H1 (cell line): ENCODE measurements around the gene SLC5A7. TPM values are rescaled to one million over a fixed set of nuclear protein-coding genes. Genes with fewer than 3 reads are reported as not detected.

Experiments
- CTCF ChIA-PET: fragments of 300-600 bp; sonication (Branson Sonifier 250); formaldehyde crosslinking; loops from one replicate; lab custom pipeline; 2021; ENCODE audit not compliant: partially characterized antibody; lab: Charles Lee
- POLR2A ChIA-PET: fragments of 300-600 bp; sonication (Branson Sonifier 250); formaldehyde crosslinking; loops from one replicate; lab custom pipeline; 2021; ENCODE audit warnings: inconsistent platforms; ENCODE audit not compliant: partially characterized antibody; lab: Charles Lee
- DNase-seq, 2 experiments: peaks; one replicate each; pipeline versions ENCODE4 v3.0.0 to v3.0.0-alpha.2; 2010 to 2022; ENCODE audit warnings: low spot score in 2 of 2, low read depth in 1 of 2, mixed read lengths in 1 of 2
- FAIRE-seq: peaks from 2 replicates; lab custom pipeline; 2011; peaks lifted over from hg19 to GRCh38; lab: Jason Lieb, UNC
- H2AFZ ChIP-seq: 2 replicates; pipeline ENCODE4 v1.8.1; 2012; ENCODE audit warnings: low read length, inconsistent platforms
- H2AK5ac ChIP-seq: 2 replicates; pipeline ENCODE4 v1.6.1; 2013; ENCODE audit warnings: low read depth, low read length
- H2BK120ac ChIP-seq: replicated peaks from 2 replicates; pipeline ENCODE3; 2013; ENCODE audit warnings: low read depth, low read length, inconsistent platforms
- H2BK12ac ChIP-seq: 2 replicates; pipeline ENCODE4 v1.6.1; 2013; ENCODE audit warnings: low read depth, low read length
- H2BK15ac ChIP-seq: 2 replicates; pipeline ENCODE4 v1.6.1; 2013; ENCODE audit warnings: low read length
- H2BK20ac ChIP-seq: 2 replicates; pipeline ENCODE4 v1.6.1; 2013; ENCODE audit warnings: low read length
- H2BK5ac ChIP-seq: 2 replicates; pipeline ENCODE4 v1.6.1; 2013; ENCODE audit warnings: low read depth, low read length
- H3K14ac ChIP-seq: 2 replicates; pipeline ENCODE4 v1.6.1; 2013; ENCODE audit warnings: inconsistent platforms; ENCODE audit not compliant: insufficient read length
- H3K18ac ChIP-seq: 2 replicates; pipeline ENCODE4 v1.6.1; 2013; ENCODE audit warnings: low read length; ENCODE audit errors: extremely low read depth
- H3K23ac ChIP-seq: 2 replicates; pipeline ENCODE4 v1.6.1; 2013; ENCODE audit warnings: inconsistent platforms; ENCODE audit not compliant: insufficient read length
- H3K23me2 ChIP-seq: 2 replicates; pipeline ENCODE4 v1.6.1; 2013; ENCODE audit warnings: low read depth, low read length
- H3K27ac ChIP-seq: 2 replicates; pipeline ENCODE4 v1.6.1; 2011; ENCODE audit warnings: low read depth, low read length, inconsistent platforms
- H3K27me3 ChIP-seq, 4 experiments: replicated peaks in 1 of 4; 1 replicate in 1 of 4; 2 replicates in 3 of 4; pipeline versions ENCODE4 v1.6.1 to v1.8.1; 2011 to 2013; ENCODE audit warnings: low read length in 3 of 4, mild to moderate bottlenecking in 3 of 4, inconsistent platforms in 2 of 4, mixed read lengths in 2 of 4, moderate library complexity in 1 of 4; ENCODE audit not compliant: control insufficient read depth in 3 of 4, insufficient read depth in 3 of 4; ENCODE audit errors: extremely low read depth in 1 of 4
- H3K36me3 ChIP-seq, 4 experiments: 2 replicates each; pipeline versions ENCODE4 v1.6.1 to v1.8.1; 2011 to 2013; ENCODE audit warnings: mild to moderate bottlenecking in 4 of 4, low read length in 3 of 4, moderate library complexity in 2 of 4, control low read depth in 1 of 4, inconsistent platforms in 1 of 4; ENCODE audit not compliant: insufficient read depth in 4 of 4, control insufficient read depth in 2 of 4
- H3K4ac ChIP-seq: replicated peaks from 2 replicates; pipeline ENCODE3; 2013; ENCODE audit warnings: low read length, low read depth, mixed read lengths, inconsistent platforms; ENCODE audit not compliant: insufficient read length
- H3K4me1 ChIP-seq, 4 experiments: replicated peaks in 1 of 4; 1 replicate in 1 of 4; 2 replicates in 3 of 4; pipeline versions ENCODE4 v1.6.1 to v1.8.1; 2011 to 2013; ENCODE audit warnings: low read length in 3 of 4, inconsistent platforms in 2 of 4, mixed read lengths in 1 of 4; ENCODE audit not compliant: insufficient read depth in 4 of 4, control insufficient read depth in 3 of 4
- H3K4me2 ChIP-seq, 2 experiments: 2 replicates each; pipeline versions ENCODE4 v1.6.1 to v1.8.1; 2011 to 2013; ENCODE audit warnings: low read depth in 2 of 2, low read length in 2 of 2, control low read depth in 1 of 2, inconsistent platforms in 1 of 2, mild to moderate bottlenecking in 1 of 2; ENCODE audit not compliant: insufficient read depth in 1 of 2
- H3K4me3 ChIP-seq, 4 experiments: fragments of 200-600, 300-600 bp in 1 of 4; sonication (generic), shearing (Covaris generic), sonication (Bioruptor Twin) in 1 of 4; 2 replicates each; pipeline versions ENCODE4 v1.5.1 to v1.8.1; 2011 to 2016; ENCODE audit warnings: low read length in 4 of 4, low read depth in 3 of 4, control low read depth in 2 of 4, inconsistent platforms in 2 of 4, mild to moderate bottlenecking in 2 of 4, mixed read lengths in 1 of 4, moderate library complexity in 1 of 4; ENCODE audit not compliant: insufficient read depth in 2 of 4; ENCODE audit errors: extremely low read depth in 1 of 4
- H3K56ac ChIP-seq: replicated peaks from 2 replicates; pipeline ENCODE3; 2013; ENCODE audit warnings: low read depth, mild to moderate bottlenecking, mixed read lengths, low read length, inconsistent platforms; ENCODE audit not compliant: insufficient read length
- H3K79me1 ChIP-seq: 2 replicates; pipeline ENCODE4 v1.6.1; 2013; ENCODE audit warnings: low read depth, low read length, control low read depth
- H3K79me2 ChIP-seq, 2 experiments: 2 replicates each; pipeline versions ENCODE4 v1.6.1 to v1.8.1; 2012 to 2013; ENCODE audit warnings: low read length in 2 of 2, mild to moderate bottlenecking in 2 of 2, inconsistent platforms in 1 of 2; ENCODE audit not compliant: insufficient read depth in 2 of 2, control insufficient read depth in 1 of 2
- H3K9ac ChIP-seq, 4 experiments: replicated peaks in 1 of 4; 1 replicate in 1 of 4; 2 replicates in 3 of 4; pipeline versions ENCODE4 v1.6.1 to v1.8.1; 2011 to 2013; ENCODE audit warnings: low read depth in 3 of 4, low read length in 3 of 4, control low read depth in 2 of 4, mild to moderate bottlenecking in 2 of 4, moderate library complexity in 2 of 4, inconsistent platforms in 1 of 4; ENCODE audit errors: extremely low read depth in 1 of 4
- H3K9me3 ChIP-seq, 2 experiments: 2 replicates each; pipeline versions ENCODE4 v1.6.1 to v1.8.1; 2012 to 2013; ENCODE audit warnings: mild to moderate bottlenecking in 2 of 2, moderate library complexity in 2 of 2, control low read depth in 1 of 2, inconsistent platforms in 1 of 2, low read depth in 1 of 2, low read length in 1 of 2, mixed read lengths in 1 of 2; ENCODE audit not compliant: insufficient read depth in 2 of 2
- H4K20me1 ChIP-seq, 2 experiments: replicated peaks in 1 of 2; 2 replicates each; pipeline versions ENCODE3 to v1.8.1; 2011 to 2013; ENCODE audit warnings: inconsistent platforms in 2 of 2, low read length in 2 of 2, mild to moderate bottlenecking in 1 of 2; ENCODE audit not compliant: insufficient read depth in 2 of 2, control insufficient read depth in 1 of 2
- H4K5ac ChIP-seq: 2 replicates; pipeline ENCODE4 v1.6.1; 2013; ENCODE audit warnings: low read length, low read depth, mixed read lengths, inconsistent platforms; ENCODE audit not compliant: insufficient read length
- H4K8ac ChIP-seq: 2 replicates; pipeline ENCODE4 v1.8.0; 2013; ENCODE audit warnings: mild to moderate bottlenecking, moderate library complexity, low read length, inconsistent platforms; ENCODE audit not compliant: insufficient read depth; ENCODE audit errors: extremely low read depth
- H4K91ac ChIP-seq: replicated peaks from 2 replicates; pipeline ENCODE3; 2013; ENCODE audit warnings: low read length, mixed read lengths, inconsistent platforms; ENCODE audit not compliant: insufficient read length
- HDAC6 ChIP-seq: IDR thresholded peaks from one replicate; pipeline ENCODE4 v1.7.1; 2012; ENCODE audit warnings: low read depth, mild to moderate bottlenecking, inconsistent platforms, low read length, moderate library complexity
- KDM1A ChIP-seq: fragments of 200-600, 300-600 bp; sonication (generic); IDR thresholded peaks from 2 replicates; pipeline ENCODE4 v1.7.1; 2016; ENCODE audit warnings: mild to moderate bottlenecking, low read length, borderline replicate concordance
- PHF8 ChIP-seq: fragments of 200-600 bp; sonication (generic); conservative IDR thresholded peaks from 2 replicates; pipeline ENCODE4 v1.7.1; 2012; ENCODE audit warnings: low read depth, mild to moderate bottlenecking, inconsistent platforms, low read length, moderate library complexity
- SP2 ChIP-seq: IDR thresholded peaks from 2 replicates; pipeline ENCODE4 v1.6.1; 2012; ENCODE audit warnings: mild to moderate bottlenecking, low read length, inconsistent platforms
- TAF1 ChIP-seq: IDR thresholded peaks from 2 replicates; pipeline ENCODE4 v1.6.1; 2011; ENCODE audit warnings: mild to moderate bottlenecking, low read depth, low read length
- TEAD4 ChIP-seq: IDR thresholded peaks from 2 replicates; pipeline ENCODE4 v1.6.1; 2012; ENCODE audit warnings: low read depth, low read length, inconsistent platforms, mixed read lengths
- YY1 ChIP-seq: IDR thresholded peaks from 2 replicates; pipeline ENCODE4 v1.6.1; 2011; ENCODE audit warnings: low read depth, mild to moderate bottlenecking, low read length
- polyA plus RNA-seq, 7 experiments: library from polyadenylated mRNA; depleted of rRNA in 3 of 7; stranded (reverse) in 5 of 7; unstranded in 2 of 7; fragments of >200 nt in 5 of 7; fragments of 200-250 nt in 2 of 7; gene quantifications; 1 replicate in 5 of 7; 2 replicates in 1 of 7; 4 replicates in 1 of 7; pipeline versions ENCODE4 v1.2.1 to v1.2.3, GENCODE V29; 2011 to 2013; ENCODE audit warnings: missing spikeins in 2 of 7, mixed read lengths in 2 of 7
- total RNA-seq: library from RNA; stranded (reverse); fragmentation: NEBNext Ultra II Directional; extraction: Animal tissue kit (Norgen Biotek cat#: 25700); gene quantifications from 2 replicates; pipeline ENCODE4 v1.2.1, GENCODE V29; 2021
- TF ChIP-seq, protein P1 (sequence below): IDR thresholded peaks from 2 replicates; pipeline ENCODE4 v1.6.1; 2012; ENCODE audit warnings: inconsistent platforms

The SLC5A7 gene
- total and polyA plus RNA-seq, 2 of the 8 experiments (the other 6 are each of a cell fraction or from before 2014, with no cell fraction given): 0.15 to 0.30 TPM

GRCh38 chr2:108022628-108023027, 36.3 kb downstream of the SLC5A7 start:
- Histone ChIP-seq H3K4me1 (peaks cover 0 to 3% (median 1%) of the 10 kb centered on the region in 4 experiments; a peak in 3 of 7 replicates), H3K4ac (no peak overlapping the region), H3K36me3 (no peaks in the 10 kb centered on the region), H2AK5ac (no peak overlapping the region), H4K20me1 (no peaks in the 10 kb centered on the region), H2AFZ (no peak overlapping the region), H3K14ac (no peak overlapping the region), H3K79me2 (no peaks in the 10 kb centered on the region), H3K23ac (no peak overlapping the region), H3K18ac (no peak overlapping the region), H3K9ac (no peak overlapping the region), H4K91ac (no peak overlapping the region), H2BK120ac (no peak overlapping the region), H3K4me2 (no peak overlapping the region), H3K4me3 (no peak overlapping the region), H3K27ac (no peak overlapping the region), H4K8ac (no peak overlapping the region), H3K56ac (no peak overlapping the region), H3K27me3 (no peaks in the 10 kb centered on the region), H2BK15ac (no peak overlapping the region), H2BK12ac (no peak overlapping the region), H4K5ac (no peak overlapping the region), H3K23me2 (no peaks in the 10 kb centered on the region), H3K79me1 (no peaks in the 10 kb centered on the region), H2BK5ac (no peak overlapping the region), H2BK20ac (no peak overlapping the region), H3K9me3 (no peaks in the 10 kb centered on the region)
- TF ChIP-seq YY1 (no peak), PHF8 (no peak), KDM1A (no peak), TAF1 (no peak), TEAD4 (no peak), HDAC6 (no peak), SP2 (no peak)
- TF ChIP-seq, protein P1, sequence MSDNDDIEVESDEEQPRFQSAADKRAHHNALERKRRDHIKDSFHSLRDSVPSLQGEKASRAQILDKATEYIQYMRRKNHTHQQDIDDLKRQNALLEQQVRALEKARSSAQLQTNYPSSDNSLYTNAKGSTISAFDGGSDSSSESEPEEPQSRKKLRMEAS: no peak
- ChIA-PET POLR2A (no interaction called here), CTCF (interaction anchor here (0.7 kb wide), 1 partner anchor 11 kb away, joined by 3 read pairs; no protein-coding TSS in a partner anchor)
- FAIRE-seq (no peak), DNase-seq (no peak)
